ENCODE results near the gene SCNN1G.

DNA sequence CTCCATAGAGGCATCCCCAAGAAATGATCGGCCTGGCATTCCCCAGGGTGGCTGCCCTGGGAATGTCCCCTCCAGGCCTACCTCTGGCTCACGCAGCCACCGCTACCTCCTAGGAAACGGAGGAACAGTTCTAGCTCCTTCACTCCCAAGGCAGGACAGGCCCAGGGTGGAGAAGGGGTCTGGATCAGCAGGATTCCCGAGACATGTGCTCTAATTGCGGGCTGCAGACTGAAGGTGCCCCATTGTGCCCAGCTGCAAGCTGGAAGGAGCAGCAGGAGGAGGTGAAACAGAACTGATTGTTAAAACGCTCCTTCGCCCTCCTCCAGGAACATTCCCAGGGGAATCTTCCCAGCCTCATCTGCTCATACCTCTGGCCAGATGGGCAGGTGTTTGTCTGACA is 40.8 kb downstream of the SCNN1G start:
- TF ChIP-seq EZH2phosphoT487 (IDR thresholded peaks at IDR 0.05; ENCODE audit: insufficient read depth, low read depth): no peak
- TF ChIP-seq EZH2 (IDR thresholded peaks at IDR 0.05; ENCODE audit: insufficient read depth, poor library complexity, severe bottlenecking): no peak

Data from GM23248 (cell line).